Mesothelial cell of epicardium (in vitro differentiated cells): Measurements from ENCODE around the gene GNB3. TPM values are rescaled to one million over a fixed set of nuclear protein-coding genes. Genes with fewer than 3 reads are reported as not detected.
"Not testable (repeated sequence)": the region's sequence is repeated elsewhere in the genome, so short reads cannot be mapped to it uniquely, and the experiment has no call there.

Experiments used
- DNase-seq, 2 experiments: peaks; one replicate each; pipeline ENCODE4 v3.0.0; 2021; ENCODE audit warnings: low spot score in 2 of 2; ENCODE audit not compliant: unreplicated experiment in 2 of 2
- H3K27ac Mint-ChIP-seq: 2 replicates; pipeline ENCODE4 v1.8.0; 2021; ENCODE audit warnings: mixed read lengths
- H3K27me3 Mint-ChIP-seq: 2 replicates; pipeline ENCODE4 v1.8.0; 2021; ENCODE audit warnings: low read depth, mixed read lengths
- H3K36me3 Mint-ChIP-seq: 2 replicates; pipeline ENCODE4 v1.8.0; 2021; ENCODE audit warnings: mixed read lengths
- H3K4me1 Mint-ChIP-seq: 2 replicates; pipeline ENCODE4 v1.8.0; 2021; ENCODE audit warnings: mixed read lengths
- H3K4me3 Mint-ChIP-seq: 2 replicates; pipeline ENCODE4 v1.8.0; 2021; ENCODE audit warnings: mild to moderate bottlenecking, moderate library complexity, mixed read lengths
- H3K9me3 Mint-ChIP-seq: 2 replicates; pipeline ENCODE4 v1.8.0; 2021; ENCODE audit warnings: mixed read lengths
- total RNA-seq: library from RNA; stranded (reverse); gene quantifications from 3 replicates; pipeline ENCODE4 v1.2.1, GENCODE V29; 2021
- TF ChIP-seq, protein P1 (sequence below): fragments of 200-600 bp; sonication (generic); IDR thresholded peaks from one replicate; pipeline ENCODE4 v1.5.0; 2021; ENCODE audit warnings: antibody characterized with exemption; ENCODE audit not compliant: unreplicated experiment

The GNB3 gene
- total RNA-seq, 1 donor from 2014 or later: 24.3 TPM

DNA sequence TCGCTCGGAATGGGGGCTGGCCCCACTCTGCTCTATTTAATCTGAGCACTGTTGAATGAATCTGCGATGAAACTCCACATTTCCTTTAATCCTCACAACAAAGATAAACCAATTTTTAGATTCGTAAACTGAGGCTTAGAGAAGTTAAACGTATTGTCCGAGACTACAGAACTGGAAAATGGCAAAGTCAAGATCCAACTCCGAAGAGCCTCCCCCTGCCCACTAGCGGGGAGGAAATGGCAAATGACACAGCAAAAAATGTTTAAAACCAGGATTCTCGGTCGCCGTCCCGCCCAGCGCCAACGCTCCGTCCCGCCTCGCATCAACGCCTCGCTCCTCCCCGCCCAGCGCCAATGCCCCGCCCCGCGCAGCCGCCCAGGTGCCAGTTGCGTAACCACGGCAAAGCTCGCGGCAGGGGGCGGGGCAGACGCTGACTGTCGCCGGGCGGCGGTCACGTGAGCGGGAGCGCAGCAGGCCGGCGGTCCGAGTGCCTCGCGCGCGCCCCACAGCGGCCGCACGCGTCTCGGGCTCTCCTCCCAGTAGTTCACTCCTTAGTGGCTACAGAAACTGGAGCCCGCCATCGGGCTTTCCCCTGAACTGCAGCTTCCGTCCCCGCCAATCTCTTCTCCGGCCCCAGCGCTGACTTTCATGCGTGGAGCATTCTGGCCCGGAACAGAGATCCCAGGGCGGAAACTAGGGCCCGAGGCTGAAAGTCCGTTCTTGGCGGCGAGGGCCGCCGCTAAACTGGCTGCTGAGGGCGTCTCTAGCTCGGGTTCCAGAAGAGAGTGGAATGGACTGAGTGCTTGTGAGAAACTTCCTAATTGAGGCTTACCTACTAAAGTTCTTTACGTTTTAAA is 50.3 kb downstream of the GNB3 start:
- H3K27ac Mint-ChIP-seq: peak overlapping the region; percentile 96
- H3K36me3 Mint-ChIP-seq: no peaks in the 10 kb centered on the region
- TF ChIP-seq, protein P1, sequence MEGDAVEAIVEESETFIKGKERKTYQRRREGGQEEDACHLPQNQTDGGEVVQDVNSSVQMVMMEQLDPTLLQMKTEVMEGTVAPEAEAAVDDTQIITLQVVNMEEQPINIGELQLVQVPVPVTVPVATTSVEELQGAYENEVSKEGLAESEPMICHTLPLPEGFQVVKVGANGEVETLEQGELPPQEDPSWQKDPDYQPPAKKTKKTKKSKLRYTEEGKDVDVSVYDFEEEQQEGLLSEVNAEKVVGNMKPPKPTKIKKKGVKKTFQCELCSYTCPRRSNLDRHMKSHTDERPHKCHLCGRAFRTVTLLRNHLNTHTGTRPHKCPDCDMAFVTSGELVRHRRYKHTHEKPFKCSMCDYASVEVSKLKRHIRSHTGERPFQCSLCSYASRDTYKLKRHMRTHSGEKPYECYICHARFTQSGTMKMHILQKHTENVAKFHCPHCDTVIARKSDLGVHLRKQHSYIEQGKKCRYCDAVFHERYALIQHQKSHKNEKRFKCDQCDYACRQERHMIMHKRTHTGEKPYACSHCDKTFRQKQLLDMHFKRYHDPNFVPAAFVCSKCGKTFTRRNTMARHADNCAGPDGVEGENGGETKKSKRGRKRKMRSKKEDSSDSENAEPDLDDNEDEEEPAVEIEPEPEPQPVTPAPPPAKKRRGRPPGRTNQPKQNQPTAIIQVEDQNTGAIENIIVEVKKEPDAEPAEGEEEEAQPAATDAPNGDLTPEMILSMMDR: peak; percentile 83
- peaks cover 14% of the 10 kb centered on the region for H3K4me1 Mint-ChIP-seq
- no peaks in the 10 kb centered on the region for H3K9me3 Mint-ChIP-seq
- H3K27me3 Mint-ChIP-seq: no peaks in the 10 kb centered on the region
- peak overlapping the region; percentile 70 for H3K4me3 Mint-ChIP-seq
- DNase-seq: peak; percentile 99 to 100

DNA sequence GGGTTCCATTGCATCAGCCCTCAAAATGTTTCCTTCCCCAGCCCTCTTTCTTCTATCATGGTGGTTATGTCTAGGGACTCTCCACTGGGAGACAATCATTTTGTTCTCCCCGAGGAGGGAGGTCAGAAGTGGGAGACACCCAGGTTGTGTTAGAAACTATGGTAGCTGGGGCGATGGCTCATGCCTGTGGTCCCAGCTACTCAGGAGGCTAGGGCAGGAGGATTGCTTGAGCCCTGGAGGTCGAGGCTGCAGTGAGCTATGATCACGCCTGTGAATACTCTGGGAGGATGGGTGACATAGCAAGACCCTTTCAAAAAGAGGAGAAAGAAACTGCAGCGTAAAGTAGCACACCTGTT is 50.9 kb downstream of the GNB3 start:
- H3K27me3 Mint-ChIP-seq: no peaks in the 10 kb centered on the region
- DNase-seq: no peak
- H3K27ac Mint-ChIP-seq: peak overlapping the region; percentile 96
- H3K4me1 Mint-ChIP-seq: peaks cover 11% of the 10 kb centered on the region
- no peaks in the 10 kb centered on the region for H3K9me3 Mint-ChIP-seq
- TF ChIP-seq, protein P1: no peak
- no peaks in the 10 kb centered on the region for H3K36me3 Mint-ChIP-seq
- peak overlapping the region; percentile 70 for H3K4me3 Mint-ChIP-seq

DNA sequence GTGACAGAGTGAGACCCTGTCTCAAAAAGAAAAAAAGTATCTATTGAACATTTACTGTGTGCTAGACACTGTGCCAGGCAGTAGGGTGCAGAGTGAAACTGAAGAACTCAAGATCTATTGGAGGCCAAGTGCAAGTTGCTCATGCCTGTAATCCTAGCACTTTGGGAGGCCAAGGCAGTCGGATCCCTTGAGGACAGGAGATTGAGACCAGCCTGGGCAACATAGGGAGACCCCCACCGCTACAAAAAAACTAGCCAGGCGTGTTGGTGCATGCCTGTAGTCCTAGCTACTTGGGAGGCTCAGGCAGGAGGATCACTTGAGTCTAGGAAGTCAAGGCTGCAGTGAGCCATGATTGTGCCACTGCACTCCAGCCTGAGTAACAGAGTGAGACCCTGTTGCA is 52.0 kb downstream of the GNB3 start:
- not testable (repeated sequence) for H3K27ac Mint-ChIP-seq, H3K27me3 Mint-ChIP-seq, H3K9me3 Mint-ChIP-seq, H3K36me3 Mint-ChIP-seq, DNase-seq, H3K4me3 Mint-ChIP-seq
- H3K4me1 Mint-ChIP-seq: peaks cover 11% of the 10 kb centered on the region

DNA sequence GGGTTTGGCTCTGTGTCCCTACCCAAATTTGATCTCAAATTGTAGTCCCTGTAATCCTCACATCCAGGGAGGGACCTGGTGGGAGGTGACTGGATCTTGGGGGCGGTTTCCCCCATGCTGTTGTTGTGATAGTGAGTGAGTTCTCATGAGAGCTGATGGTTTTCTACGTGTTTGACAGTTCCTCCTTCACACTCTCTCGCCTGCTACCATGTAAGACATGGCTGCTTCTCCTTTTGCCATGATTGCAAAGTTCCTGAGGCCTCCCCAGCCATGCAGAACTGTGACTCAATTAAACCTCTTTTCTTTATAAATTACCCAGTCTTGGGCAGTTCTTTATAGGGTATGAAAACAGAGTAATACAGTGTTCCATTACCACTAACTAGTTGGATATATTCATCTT is 53.6 kb downstream of the GNB3 start:
- Mint-ChIP-seq H3K27me3 (no peaks in the 10 kb centered on the region), H3K4me1 (peaks cover 11% of the 10 kb centered on the region), H3K9me3 (no peaks in the 10 kb centered on the region), H3K36me3 (no peaks in the 10 kb centered on the region), H3K27ac (no peak overlapping the region), H3K4me3 (no peak overlapping the region)
- TF ChIP-seq, protein P1: no peak
- no peak for DNase-seq

Other genes with a start within 250 kb of the GNB3 start
- gene CHD4, start 233.5 kb upstream of the GNB3 start, total RNA-seq: 332 to 358 TPM (median 332 TPM) in 3 replicates
- 1.3 to 1.7 TPM (median 1.3 TPM) in 3 replicates for gene LPAR5, start 205.0 kb upstream of the GNB3 start, total RNA-seq
- gene ACRBP, start 193.5 kb upstream of the GNB3 start, total RNA-seq: 2.7 to 3.7 TPM (median 3.5 TPM) in 3 replicates
- gene ING4, start 177.8 kb upstream of the GNB3 start, total RNA-seq: 63.5 to 69.0 TPM (median 64.2 TPM) in 3 replicates
- 94.9 to 101 TPM (median 96.3 TPM) in 3 replicates for gene ZNF384, start 151.6 kb upstream of the GNB3 start, total RNA-seq
- 3.7 to 6.0 TPM (median 3.9 TPM) in 3 replicates for gene PIANP, start 140.1 kb upstream of the GNB3 start, total RNA-seq
- 34.1 to 37.6 TPM (median 34.8 TPM) in 3 replicates for gene COPS7A, start 116.9 kb upstream of the GNB3 start, total RNA-seq
- gene MLF2, start 87.8 kb upstream of the GNB3 start, total RNA-seq: 195 to 203 TPM (median 202 TPM) in 3 replicates
- 320 to 338 TPM (median 323 TPM) in 3 replicates for gene PTMS, start 74.6 kb upstream of the GNB3 start, total RNA-seq
- gene LAG3, start 68.4 kb upstream of the GNB3 start, total RNA-seq: 2.7 to 3.8 TPM (median 3.5 TPM) in 3 replicates
- gene CD4, start 51.4 kb upstream of the GNB3 start, total RNA-seq: 2.9 to 3.9 TPM (median 3.8 TPM) in 3 replicates
- 10.8 to 11.5 TPM (median 11.0 TPM) in 3 replicates for gene GPR162, start 19.1 kb upstream of the GNB3 start, total RNA-seq
- gene P3H3, start 12.5 kb upstream of the GNB3 start, total RNA-seq: 80.7 to 86.2 TPM (median 83.8 TPM) in 3 replicates
- 11.9 to 18.6 TPM (median 14.3 TPM) in 3 replicates for gene CDCA3, start 10.4 kb downstream of the GNB3 start, total RNA-seq
- 119 to 126 TPM (median 122 TPM) in 3 replicates for gene USP5, start 11.2 kb downstream of the GNB3 start, total RNA-seq
- 473 to 488 TPM (median 484 TPM) in 3 replicates for gene TPI1, start 26.6 kb downstream of the GNB3 start, total RNA-seq
- gene SPSB2, start 32.4 kb downstream of the GNB3 start, total RNA-seq: 2.4 to 4.1 TPM (median 2.9 TPM) in 3 replicates
- gene LRRC23, start 63.9 kb downstream of the GNB3 start, total RNA-seq: 11.6 to 14.4 TPM (median 13.4 TPM) in 3 replicates
- 30.2 to 30.7 TPM (median 30.2 TPM) in 3 replicates for gene ENO2, start 73.7 kb downstream of the GNB3 start, total RNA-seq
- 193 to 205 TPM (median 195 TPM) in 3 replicates for gene ATN1, start 87.0 kb downstream of the GNB3 start, total RNA-seq
- not detected in 3 replicates for gene RNU7-1, start 102.9 kb downstream of the GNB3 start, total RNA-seq
- 203 to 215 TPM (median 204 TPM) in 3 replicates for gene C12orf57, start 103.1 kb downstream of the GNB3 start, total RNA-seq
- gene PTPN6, start 110.4 kb downstream of the GNB3 start, total RNA-seq: 21.6 to 26.2 TPM (median 23.6 TPM) in 3 replicates
- gene PHB2, start 129.7 kb downstream of the GNB3 start, total RNA-seq: 221 to 229 TPM (median 224 TPM) in 3 replicates
- 31.6 to 37.7 TPM (median 33.5 TPM) in 3 replicates for gene EMG1, start 130.0 kb downstream of the GNB3 start, total RNA-seq
- 44.6 to 45.9 TPM (median 45.1 TPM) in 3 replicates for gene LPCAT3, start 177.6 kb downstream of the GNB3 start, total RNA-seq
- 46.1 to 47.3 TPM (median 46.7 TPM) in 3 replicates for gene C1S, start 219.8 kb downstream of the GNB3 start, total RNA-seq